ENCODE results near the gene CDK2. TPM values are rescaled to one million over a fixed set of nuclear protein-coding genes. Genes with fewer than 3 reads are reported as not detected.
A peak's percentile ranks its signal among the peaks of the same experiment; 100 is the strongest.
"Not testable (repeated sequence)": the region's sequence is repeated elsewhere in the genome, so short reads cannot be mapped to it uniquely, and the experiment has no call there.

CDK2 gene
- total RNA-seq, 2 experiments from 2014 or later: 86.7 to 90.1 TPM

GRCh38 chr12:55979069-55979468 lies 12.4 kb downstream of the CDK2 start:
- Mint-ChIP-seq H3K27me3 (no peaks in the 10 kb centered on the region), H3K27ac (no peak overlapping the region), H3K36me3 (ENCODE audit: low read depth) (peaks cover 8% of the 10 kb centered on the region), H3K9me3 (no peaks in the 10 kb centered on the region), H3K4me3 (no peak overlapping the region), H3K4me1 (ENCODE audit: low read depth) (peaks cover 22% of the 10 kb centered on the region)
- intact Hi-C loops (cut with micrococcal nuclease): loop anchor here (10.0 kb wide), 1 partner anchor 244 kb away; no protein-coding TSS in a partner anchor
- no peak for TF ChIP-seq CTCF (IDR thresholded peaks at IDR 0.05)
- DNase-seq (no peak), ATAC-seq (no peak)
- ChIA-PET CTCF (interaction anchor here (5.4 kb wide), 1 partner anchor 17 kb away, joined by 26 read pairs; no protein-coding TSS in a partner anchor), POLR2A (no interaction called here)

- POLR2A ChIA-PET: interaction anchor here (0.6 to 1.2 kb wide), 2 partner anchors 8 to 49 kb away, joined by 3 read pairs; partner anchors contain the start of gene RAB5B
- H3K27me3 Mint-ChIP-seq: not testable (repeated sequence)
Observed at GRCh38 chr12:55981882-55982281, 15.3 kb downstream of the CDK2 start.

GRCh38 chr12:55982319-55982936 lies 15.8 kb downstream of the CDK2 start:
- Mint-ChIP-seq H3K27me3 (no peaks in the 10 kb centered on the region), H3K4me3 (no peak overlapping the region), H3K36me3 (ENCODE audit: low read depth) (peaks cover 10% of the 10 kb centered on the region), H3K27ac (peak overlapping the region; percentile 30), H3K4me1 (ENCODE audit: low read depth) (peaks cover 10% of the 10 kb centered on the region), H3K9me3 (no peaks in the 10 kb centered on the region)
- ChIA-PET POLR2A (interaction anchor here (0.6 to 1.2 kb wide), 3 partner anchors 8 to 49 kb away, joined by 3 to 5 read pairs (median 3); partner anchors contain the start of gene RAB5B), CTCF (interaction anchor here (0.7 to 3.4 kb wide), 10 partner anchors 8 to 245 kb away, joined by 3 to 16 read pairs (median 5); partner anchors contain the start of genes RAB5B and SUOX)
- TF ChIP-seq CTCF (IDR thresholded peaks at IDR 0.05): no peak
- ATAC-seq (no peak), DNase-seq (no peak)
- intact Hi-C loops (cut with micrococcal nuclease): no loop called here

More at GRCh38 chr12:55981882-55982281, 15.3 kb downstream of the CDK2 start:
- CTCF ChIA-PET: interaction anchor here (0.9 to 2.0 kb wide), 6 partner anchors 8 to 244 kb away, joined by 3 to 16 read pairs (median 4); partner anchors contain the start of genes RAB5B and SUOX
- H3K4me1 Mint-ChIP-seq (ENCODE audit: low read depth): peaks cover 13% of the 10 kb centered on the region
- H3K36me3 Mint-ChIP-seq (ENCODE audit: low read depth); H3K9me3 Mint-ChIP-seq; H3K4me3 Mint-ChIP-seq; intact Hi-C loops (cut with micrococcal nuclease); DNase-seq; ATAC-seq; H3K27ac Mint-ChIP-seq: not testable (repeated sequence)

- H3K9me3 Mint-ChIP-seq: no peaks in the 10 kb centered on the region
- intact Hi-C loops (cut with micrococcal nuclease): no loop called here
- H3K36me3 Mint-ChIP-seq (ENCODE audit: low read depth): peaks cover 9% of the 10 kb centered on the region
- peaks cover 6% of the 10 kb centered on the region for H3K4me1 Mint-ChIP-seq (ENCODE audit: low read depth)
- no peak for TF ChIP-seq CTCF (IDR thresholded peaks at IDR 0.05)
- no peaks in the 10 kb centered on the region for H3K27me3 Mint-ChIP-seq
- no peak for DNase-seq
- ChIA-PET POLR2A (interaction anchor here (1.2 kb wide), 1 partner anchor 63 kb away, joined by 3 read pairs; no protein-coding TSS in a partner anchor), CTCF (interaction anchor here (0.7 to 3.4 kb wide), 7 partner anchors 9 to 245 kb away, joined by 3 to 16 read pairs (median 10); partner anchors contain the start of gene RAB5B)
- H3K27ac Mint-ChIP-seq: no peak overlapping the region
- no peak overlapping the region for H3K4me3 Mint-ChIP-seq
- ATAC-seq: no peak
Observed at GRCh38 chr12:55983232-55983842, 16.7 kb downstream of the CDK2 start.

GRCh38 chr12:55984861-55985260 lies 18.2 kb downstream of the CDK2 start:
- intact Hi-C loops (cut with micrococcal nuclease): no loop called here
- Mint-ChIP-seq H3K36me3 (ENCODE audit: low read depth) (peaks cover 12% of the 10 kb centered on the region), H3K4me1 (ENCODE audit: low read depth) (peaks cover 2% of the 10 kb centered on the region), H3K27me3 (no peaks in the 10 kb centered on the region), H3K27ac (no peak overlapping the region), H3K4me3 (no peak overlapping the region), H3K9me3 (no peaks in the 10 kb centered on the region)
- POLR2A ChIA-PET: interaction anchor here (2.4 kb wide), 1 partner anchor 10 kb away, joined by 8 read pairs; the partner anchor contains the start of gene RAB5B
- ATAC-seq (no peak), DNase-seq (no peak)
- CTCF ChIA-PET: interaction anchor here (0.7 to 3.4 kb wide), 7 partner anchors 10 to 247 kb away, joined by 3 to 33 read pairs (median 5); partner anchors contain the start of gene RAB5B
- TF ChIP-seq CTCF (IDR thresholded peaks at IDR 0.05): no peak

All from activated CD8-positive, alpha-beta T cell treated with anti-CD3 and anti-CD28 coated beads for 36 hours (primary cell).